ENCODE data around the gene CCS. TPM values are rescaled to one million over a fixed set of nuclear protein-coding genes. Genes with fewer than 3 reads are reported as not detected.
"Not testable (repeated sequence)": the region's sequence is repeated elsewhere in the genome, so short reads cannot be mapped to it uniquely, and the experiment has no call there.

Gene CCS
- total and polyA plus RNA-seq, 10 donors: 32.8 to 161 (median 44.5) TPM

GRCh38 chr11:66586136-66586535, 6.8 kb upstream of the CCS start:
- no peak overlapping the region for H3K27ac ChIP-seq
- WGBS, 5 donors: 63 to 79% (median 77%) methylated on average over 2 of the region's 2 CpGs
- no peaks in the 10 kb centered on the region for H3K27me3 ChIP-seq (replicated peaks in 1 of 7)
- H3K4me1 ChIP-seq: no peaks in the 10 kb centered on the region
- peaks cover 0 to 17% (median 14%) of the 10 kb centered on the region in 8 donors for H3K9me3 ChIP-seq
- intact Hi-C loops (cut with DNase I; ENCODE audit: low total_unique reads): no loop called here
- no peak for TF ChIP-seq POLR2A (IDR thresholded peaks at IDR 0.05)
- TF ChIP-seq CTCF (IDR thresholded peaks at IDR 0.05 in 8 of 11, conservative IDR thresholded peaks at IDR 0.05 in 3 of 11): no peak
- no peak for TF ChIP-seq POLR2AphosphoS5 (IDR thresholded peaks at IDR 0.05)
- H3K4me3 ChIP-seq: no peak overlapping the region
- H3K36me3 ChIP-seq: no peaks in the 10 kb centered on the region
- no peak for DNase-seq

GRCh38 chr11:66589315-66589714, 3.7 kb upstream of the CCS start:
- WGBS, 5 donors: 63 to 82% (median 70%) methylated on average over 2 of the region's 2 CpGs
- intact Hi-C loops (cut with DNase I; ENCODE audit: low total_unique reads); H3K36me3 ChIP-seq; H3K9me3 ChIP-seq; DNase-seq; H3K4me3 ChIP-seq; H3K27me3 ChIP-seq (replicated peaks in 1 of 7); H3K27ac ChIP-seq: not testable (repeated sequence)
- peaks cover 15 to 25% (median 21%) of the 10 kb centered on the region in 6 donors for H3K4me1 ChIP-seq

GRCh38 chr11:66589996-66590675, 2.8 kb upstream of the CCS start:
- no peak for DNase-seq
- Histone ChIP-seq H3K36me3 (no peaks in the 10 kb centered on the region), H3K27me3 (replicated peaks in 1 of 7) (no peaks in the 10 kb centered on the region), H3K9me3 (no peaks in the 10 kb centered on the region), H3K4me1 (peaks cover 18 to 34% (median 29%) of the 10 kb centered on the region in 6 donors), H3K27ac (no peak overlapping the region), H3K4me3 (no peak overlapping the region)
- 91 to 97% (median 95%) methylated on average over 7 of the region's 7 CpGs for WGBS, 5 donors
- TF ChIP-seq POLR2A (IDR thresholded peaks at IDR 0.05) (no peak), POLR2AphosphoS5 (IDR thresholded peaks at IDR 0.05) (no peak), CTCF (IDR thresholded peaks at IDR 0.05 in 8 of 11, conservative IDR thresholded peaks at IDR 0.05 in 3 of 11) (no peak)
- intact Hi-C loops (cut with DNase I; ENCODE audit: low total_unique reads): no loop called here

- peaks cover 18 to 44% (median 40%) of the 10 kb centered on the region in 6 donors for H3K4me1 ChIP-seq
- TF ChIP-seq POLR2A (IDR thresholded peaks at IDR 0.05) (no peak), CTCF (IDR thresholded peaks at IDR 0.05 in 8 of 11, conservative IDR thresholded peaks at IDR 0.05 in 3 of 11) (no peak), POLR2AphosphoS5 (IDR thresholded peaks at IDR 0.05) (no peak)
- intact Hi-C loops (cut with DNase I; ENCODE audit: low total_unique reads): no loop called here
Measured at GRCh38 chr11:66591175-66591574, 1.8 kb upstream of the CCS start.

More at GRCh38 chr11:66591175-66591574, 1.8 kb upstream of the CCS start:
- no peak overlapping the region for H3K27ac ChIP-seq
- 79 to 93% (median 82%) methylated on average over 2 of the region's 2 CpGs for WGBS, 5 donors
- no peaks in the 10 kb centered on the region for H3K27me3 ChIP-seq (replicated peaks in 1 of 7)
- H3K36me3 ChIP-seq: no peaks in the 10 kb centered on the region
- no peaks in the 10 kb centered on the region for H3K9me3 ChIP-seq
- H3K4me3 ChIP-seq: no peak overlapping the region
- DNase-seq: no peak

All from spleen (tissue), 11 donors.